Measurements from ENCODE around the gene RSPH9.

RSPH9 gene

DNA sequence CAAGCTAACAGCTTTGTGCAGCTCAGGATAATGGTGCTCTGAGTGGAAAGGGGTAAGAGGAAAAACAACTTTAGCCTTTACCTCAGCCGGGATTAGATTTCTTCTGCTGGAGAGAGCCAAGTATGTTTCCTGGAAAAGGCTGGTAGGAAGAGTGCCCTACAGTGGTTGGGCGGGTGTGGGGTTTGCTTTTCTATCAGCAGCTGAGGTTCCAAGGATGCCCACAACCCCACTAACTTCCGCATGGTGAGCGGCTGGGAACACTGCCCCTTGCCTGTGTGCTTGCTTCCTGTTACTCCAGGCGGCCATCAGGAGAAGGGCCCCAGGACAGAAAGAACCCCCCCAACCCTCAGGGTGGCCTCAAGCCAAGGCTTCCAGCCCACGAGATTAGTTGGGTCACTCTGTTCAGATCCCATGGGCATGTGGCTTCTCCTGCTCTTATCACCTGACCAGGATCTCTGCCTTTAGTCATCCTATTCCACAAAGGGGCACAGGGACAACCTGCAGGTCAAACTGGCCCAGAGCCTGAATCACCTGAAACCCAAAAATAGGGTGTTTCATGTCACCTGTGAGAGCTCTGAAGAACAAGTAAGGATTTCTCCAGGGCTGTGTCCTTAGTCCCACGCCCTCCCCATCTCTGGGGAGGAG is 32.2 kb downstream of the RSPH9 start:
- Mint-ChIP-seq H3K9me3 (no peaks in the 10 kb centered on the region), H3K27ac (no peak overlapping the region), H3K27me3 (no peaks in the 10 kb centered on the region), H3K36me3 (peaks cover 41% of the 10 kb centered on the region), H3K4me1 (no peaks in the 10 kb centered on the region), H3K4me3 (no peak overlapping the region)
- CTCF ChIA-PET, result interaction anchor here (1.1 to 3.3 kb wide), 2 partner anchors 10 to 92 kb away, joined by 4 to 13 read pairs; no protein-coding TSS in a partner anchor
- DNase-seq, result no peak

DNA sequence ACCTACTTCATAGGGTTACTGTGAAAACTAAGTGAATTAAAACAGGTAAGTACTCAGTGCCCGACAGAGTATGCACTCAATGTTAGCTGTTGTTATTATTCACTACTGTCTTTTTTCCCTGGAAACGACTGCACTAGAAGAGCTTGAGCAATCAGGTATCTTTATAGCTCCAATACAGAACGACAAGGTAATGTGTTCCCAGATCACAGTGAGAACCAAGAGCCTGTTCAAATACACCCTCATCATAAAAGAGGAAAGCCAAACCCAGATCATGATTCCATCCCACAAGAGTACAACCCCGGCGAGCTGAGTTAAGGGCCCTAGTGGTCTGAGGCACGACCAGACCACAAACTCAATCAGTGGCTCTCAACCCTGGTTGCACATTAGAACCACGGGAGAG is 32.9 kb downstream of the RSPH9 start:
- Mint-ChIP-seq H3K9me3 (no peaks in the 10 kb centered on the region), H3K36me3 (peaks cover 39% of the 10 kb centered on the region), H3K4me3 (no peak overlapping the region), H3K27ac (no peak overlapping the region), H3K4me1 (peaks cover 2% of the 10 kb centered on the region), H3K27me3 (no peaks in the 10 kb centered on the region)
- CTCF ChIA-PET, result interaction anchor here (1.1 to 3.3 kb wide), 2 partner anchors 11 to 91 kb away, joined by 4 to 13 read pairs; no protein-coding TSS in a partner anchor
- DNase-seq, result no peak

DNA sequence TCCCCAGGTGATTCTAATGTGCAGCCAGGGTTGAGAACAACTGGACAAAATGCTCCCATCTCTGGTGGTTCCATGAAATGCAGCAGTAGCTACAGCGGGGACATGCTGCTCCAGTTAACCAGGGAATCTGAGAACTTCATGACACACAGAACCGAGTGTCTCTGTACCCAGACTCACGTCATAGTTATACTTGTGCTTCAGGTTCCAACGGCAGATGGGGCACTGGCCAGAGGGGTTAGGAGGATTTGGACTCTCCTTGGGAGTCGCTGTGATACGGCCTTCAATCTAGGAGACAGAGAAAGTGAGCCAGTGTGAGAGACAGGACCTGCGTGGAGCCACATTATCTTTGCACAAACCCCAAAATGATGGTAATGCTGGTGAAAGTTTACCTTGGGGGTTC is 33.5 kb downstream of the RSPH9 start:
- Mint-ChIP-seq H3K36me3 (peaks cover 36% of the 10 kb centered on the region), H3K4me3 (no peak overlapping the region), H3K9me3 (no peaks in the 10 kb centered on the region), H3K27me3 (no peaks in the 10 kb centered on the region), H3K27ac (no peak overlapping the region), H3K4me1 (peaks cover 6% of the 10 kb centered on the region)
- CTCF ChIA-PET, result interaction anchor here (0.9 to 3.3 kb wide), 3 partner anchors 8 to 11 kb away, joined by 3 to 13 read pairs (median 3); no protein-coding TSS in a partner anchor
- DNase-seq, result no peak

DNA sequence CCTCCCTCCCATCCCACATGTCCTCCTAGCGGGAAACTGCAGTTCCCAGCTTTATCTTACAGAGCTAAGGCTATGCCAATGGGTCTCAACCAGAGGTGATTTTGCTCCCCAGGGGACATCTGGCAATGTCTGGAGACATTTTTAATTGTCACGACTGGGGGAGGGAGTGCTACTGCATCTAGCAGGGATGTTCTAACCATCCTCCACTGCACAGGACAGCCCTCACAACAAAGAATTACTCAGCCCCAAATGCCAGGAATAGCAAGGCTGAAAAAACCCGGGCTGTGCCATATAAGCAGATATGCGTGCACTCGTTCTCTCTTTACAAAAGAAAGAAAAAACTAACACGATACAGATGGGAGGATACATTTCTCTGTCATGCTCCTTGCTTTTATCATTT is 34.2 kb downstream of the RSPH9 start:
- Mint-ChIP-seq H3K4me1 (peaks cover 10% of the 10 kb centered on the region), H3K9me3 (no peaks in the 10 kb centered on the region), H3K36me3 (peaks cover 34% of the 10 kb centered on the region), H3K4me3 (no peak overlapping the region), H3K27me3 (no peaks in the 10 kb centered on the region), H3K27ac (no peak overlapping the region)
- CTCF ChIA-PET, result interaction anchor here (0.9 to 3.3 kb wide), 3 partner anchors 9 to 12 kb away, joined by 3 to 13 read pairs (median 3); no protein-coding TSS in a partner anchor
- no peak for DNase-seq

DNA sequence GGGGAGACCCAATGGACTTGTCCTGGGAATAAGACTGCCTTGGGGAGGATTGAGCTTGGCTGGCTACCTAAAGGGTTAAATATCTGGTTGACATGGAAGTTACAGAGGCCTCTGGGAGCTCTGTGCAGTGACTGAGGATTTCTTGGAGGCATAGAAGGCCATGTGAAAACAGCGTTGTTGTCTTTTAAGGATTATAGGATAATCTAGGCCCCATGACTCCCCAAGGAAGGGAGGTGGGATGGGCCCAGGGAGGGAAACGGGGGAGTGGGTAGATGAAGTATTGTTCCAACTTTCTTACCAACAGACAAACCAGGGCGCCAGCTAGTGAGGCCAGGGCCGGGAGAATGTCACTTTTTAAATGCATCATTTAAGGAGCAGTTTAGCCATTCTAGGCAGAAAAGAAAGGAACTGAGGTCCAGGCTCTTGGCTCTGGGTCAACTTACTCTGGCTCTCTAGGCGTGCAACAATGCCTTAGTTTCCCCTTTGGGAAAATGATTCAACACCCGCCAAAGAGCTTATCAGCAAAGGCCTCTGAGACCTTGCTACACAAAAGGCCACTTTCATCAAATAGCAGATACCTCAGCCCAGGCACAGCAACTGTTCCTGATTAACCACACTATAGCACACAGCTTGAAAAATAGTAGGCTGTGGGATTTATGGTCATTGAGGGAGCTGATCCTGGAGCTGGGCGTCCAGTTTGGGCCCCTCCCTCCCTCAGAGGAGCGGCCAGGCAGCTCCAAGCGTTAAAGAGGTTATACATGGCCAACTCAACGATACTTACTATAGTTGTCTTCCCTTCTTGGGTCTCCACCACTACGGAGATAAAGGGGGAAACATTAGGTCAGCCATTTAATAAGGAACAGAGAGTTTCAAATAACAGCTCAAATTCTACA is 35.7 kb downstream of the RSPH9 start:
- Mint-ChIP-seq H3K4me3 (no peak overlapping the region), H3K27ac (no peak overlapping the region), H3K36me3 (peaks cover 29% of the 10 kb centered on the region), H3K9me3 (no peaks in the 10 kb centered on the region), H3K27me3 (no peaks in the 10 kb centered on the region), H3K4me1 (peaks cover 25% of the 10 kb centered on the region)
- CTCF ChIA-PET, result interaction anchor here (0.8 to 1.2 kb wide), 4 partner anchors 11 to 34 kb away, joined by 3 to 7 read pairs (median 4); no protein-coding TSS in a partner anchor
- no peak for DNase-seq

DNA sequence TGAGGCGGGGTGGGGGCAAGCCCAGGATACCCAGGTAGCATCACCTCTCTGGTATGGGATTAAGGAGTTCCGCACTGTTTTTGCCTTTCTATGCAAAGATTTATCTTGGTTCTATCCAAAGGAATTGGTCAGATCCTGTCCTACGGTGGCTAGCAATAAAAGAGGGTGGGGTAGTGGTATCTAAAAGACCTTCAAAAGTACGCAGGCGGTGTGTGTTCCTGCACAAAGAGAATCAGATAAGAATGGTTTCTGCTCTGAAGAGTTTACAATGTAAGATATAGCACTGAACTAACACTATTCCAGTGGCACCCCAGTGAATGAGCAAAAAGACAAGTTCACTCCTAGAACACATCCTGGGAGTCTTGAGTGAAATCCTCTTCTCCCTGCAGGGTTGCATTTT is 36.5 kb downstream of the RSPH9 start:
- Mint-ChIP-seq H3K4me3 (no peak overlapping the region), H3K9me3 (no peaks in the 10 kb centered on the region), H3K27me3 (no peaks in the 10 kb centered on the region), H3K36me3 (peaks cover 30% of the 10 kb centered on the region), H3K27ac (no peak overlapping the region), H3K4me1 (peaks cover 31% of the 10 kb centered on the region)
- DNase-seq, result no peak
- CTCF ChIA-PET, result interaction anchor here (0.8 to 1.2 kb wide), 5 partner anchors 11 to 93 kb away, joined by 3 to 7 read pairs (median 3); no protein-coding TSS in a partner anchor

DNA sequence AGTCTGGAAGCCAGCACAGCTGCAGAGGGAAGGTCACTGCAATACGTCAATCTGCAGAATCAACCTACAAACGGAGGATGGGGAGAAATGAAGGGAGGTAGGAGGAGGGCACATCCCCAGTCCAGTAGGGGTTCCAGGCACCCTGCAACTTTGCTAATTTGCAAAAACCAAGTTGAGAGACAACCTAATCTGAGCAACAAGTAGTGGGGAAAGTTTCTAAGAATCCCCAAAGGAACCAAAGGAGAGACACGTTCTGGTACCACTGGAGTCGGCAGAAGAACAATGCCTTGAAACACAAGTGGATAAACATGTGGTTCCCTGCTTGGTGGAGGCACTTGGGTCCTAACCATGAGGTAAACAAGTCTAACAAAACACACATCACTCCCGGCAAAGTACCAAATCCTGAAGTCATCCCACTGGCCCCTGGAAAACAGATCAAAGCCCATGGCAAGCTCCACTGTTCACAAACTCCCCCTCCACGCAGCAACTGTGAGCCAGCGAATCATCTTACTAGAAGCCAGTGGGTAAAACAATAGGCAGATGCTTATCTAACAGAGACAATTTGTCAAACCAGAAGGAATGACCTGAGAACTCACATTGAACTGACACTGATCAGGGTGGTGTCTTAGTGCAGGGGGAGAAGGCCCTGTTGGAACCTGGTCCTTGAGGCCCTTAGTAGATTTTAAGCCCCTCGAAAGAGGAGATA is 38.0 kb downstream of the RSPH9 start:
- CTCF ChIA-PET, result interaction anchor here (0.8 to 0.9 kb wide), 2 partner anchors 15 to 17 kb away, joined by 3 read pairs; no protein-coding TSS in a partner anchor

DNA sequence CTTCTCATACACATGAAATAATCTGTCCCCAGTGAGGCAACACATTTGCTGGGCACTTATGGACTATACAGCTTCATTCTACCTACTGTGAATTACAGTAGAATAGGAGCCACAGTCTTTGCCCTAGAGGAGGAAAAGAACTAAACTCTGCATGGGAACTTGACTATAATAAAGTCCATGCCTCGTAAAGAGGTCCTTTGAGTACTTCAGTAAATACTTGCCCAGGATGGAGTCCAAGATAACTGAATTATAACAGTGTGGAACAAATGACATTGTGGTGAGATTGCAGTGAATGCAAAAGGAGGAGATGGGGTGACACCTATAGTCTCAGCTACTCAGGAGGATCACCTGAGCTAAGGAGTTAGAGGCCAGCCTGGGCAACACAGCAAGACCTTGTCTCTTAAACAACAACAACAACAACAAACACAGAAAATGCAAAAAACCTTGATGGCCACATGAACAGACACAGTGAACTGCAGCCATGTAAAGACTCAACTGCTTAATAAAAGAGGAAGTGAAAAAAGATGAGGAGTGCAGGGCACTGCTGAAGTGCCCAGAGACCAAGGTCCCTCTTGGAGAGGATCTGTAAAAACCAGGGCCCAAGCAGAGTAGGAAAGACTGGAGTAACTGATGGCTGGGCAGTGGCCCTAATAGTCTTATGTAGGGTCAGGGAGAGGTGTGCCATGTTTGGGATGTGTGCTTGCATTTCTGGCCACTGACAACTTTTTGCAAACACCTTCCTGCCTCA is 39.0 kb downstream of the RSPH9 start:
- Mint-ChIP-seq H3K27ac (no peak overlapping the region), H3K27me3 (no peaks in the 10 kb centered on the region), H3K36me3 (peaks cover 26% of the 10 kb centered on the region), H3K4me1 (peaks cover 48% of the 10 kb centered on the region), H3K4me3 (no peak overlapping the region), H3K9me3 (no peaks in the 10 kb centered on the region)
- CTCF ChIA-PET, result interaction anchor here (0.9 kb wide), 1 partner anchor 18 kb away, joined by 3 read pairs; no protein-coding TSS in a partner anchor
- DNase-seq, result no peak

More for the DNA sequence above, 38.0 kb downstream of the RSPH9 start:
- H3K9me3 Mint-ChIP-seq, result no peaks in the 10 kb centered on the region
- H3K4me3 Mint-ChIP-seq, result no peak overlapping the region
- peaks cover 33% of the 10 kb centered on the region for H3K36me3 Mint-ChIP-seq
- H3K27me3 Mint-ChIP-seq, result no peaks in the 10 kb centered on the region
- no peak for DNase-seq
- H3K4me1 Mint-ChIP-seq, result peaks cover 43% of the 10 kb centered on the region
- H3K27ac Mint-ChIP-seq, result no peak overlapping the region

DNA sequence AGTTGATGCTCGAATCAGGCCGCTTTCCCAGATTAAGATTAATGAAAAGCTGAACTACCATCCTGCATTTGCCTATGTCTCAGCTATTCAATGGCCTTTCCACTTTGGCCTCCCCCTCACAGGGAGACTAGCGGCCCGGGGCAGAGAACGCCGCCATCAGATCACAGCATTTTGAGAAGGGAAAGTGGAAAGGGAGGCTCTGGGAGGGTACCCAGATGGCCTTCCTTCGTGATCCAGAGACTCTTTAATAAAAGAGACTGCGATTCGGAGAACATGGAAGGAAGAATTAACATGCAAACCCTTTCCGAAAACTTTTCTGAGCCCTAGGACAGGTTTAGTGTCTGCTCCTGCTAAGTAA is 42.2 kb downstream of the RSPH9 start:
- H3K9me3 Mint-ChIP-seq, result no peaks in the 10 kb centered on the region
- peak overlapping the region; percentile 95 for H3K4me3 Mint-ChIP-seq
- peaks cover 7% of the 10 kb centered on the region for H3K27me3 Mint-ChIP-seq
- peak overlapping the region; percentile 75 for H3K27ac Mint-ChIP-seq
- H3K4me1 Mint-ChIP-seq, result peaks cover 48% of the 10 kb centered on the region
- CTCF ChIA-PET, result interaction anchor here (1.6 to 1.8 kb wide), 3 partner anchors 17 to 21 kb away, joined by 6 to 10 read pairs (median 7); no protein-coding TSS in a partner anchor
- H3K36me3 Mint-ChIP-seq, result peaks cover 16% of the 10 kb centered on the region
- no peak for DNase-seq

DNA sequence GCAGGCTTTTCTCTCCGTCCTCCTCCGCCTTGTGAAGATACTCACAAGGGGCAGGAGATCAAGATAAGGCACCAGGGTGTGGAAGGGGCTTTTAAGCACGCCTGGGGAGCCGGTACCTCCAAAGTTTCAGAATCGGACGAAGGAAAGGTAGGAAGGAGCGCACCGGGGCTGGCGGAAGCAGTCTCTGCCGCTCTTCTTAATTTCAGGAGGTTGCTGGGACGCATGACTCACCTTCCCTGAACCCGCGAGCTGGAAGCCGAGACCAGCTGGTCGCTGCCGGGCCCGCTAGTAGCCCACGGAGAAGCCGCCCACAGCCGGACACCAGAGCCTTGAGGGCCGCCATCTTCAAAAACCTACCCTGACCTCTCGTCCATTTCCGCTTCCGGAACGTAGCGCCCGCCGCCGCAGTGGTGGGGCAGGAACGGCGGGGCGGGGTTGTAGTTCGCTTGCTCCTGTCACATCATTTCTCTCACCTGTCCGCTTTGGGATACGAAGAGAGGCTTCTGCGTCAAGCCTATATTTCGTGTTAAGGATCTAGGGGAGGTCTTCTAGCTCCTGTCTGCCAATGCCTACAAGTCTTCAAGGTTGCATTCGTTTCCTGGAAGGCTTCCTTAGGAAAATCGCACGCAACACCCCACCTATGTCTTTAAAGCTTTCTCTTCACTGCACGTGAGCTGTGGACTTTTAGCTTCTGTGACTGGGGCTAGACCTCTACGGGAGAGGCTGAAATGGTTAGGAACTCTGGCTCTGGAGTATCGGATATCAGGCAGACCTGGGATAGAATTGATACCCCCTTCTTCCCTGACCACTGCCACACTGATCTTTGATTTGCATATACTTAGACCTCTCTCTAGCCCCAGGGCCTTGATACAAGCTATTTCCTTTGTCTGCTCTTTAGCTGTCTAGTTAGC is 42.9 kb downstream of the RSPH9 start, which contains the start of gene MRPS18A:
Gene MRPS18A (minus strand): TSS at position 355 of the 911 bp plus-strand sequence. CDS start 12 bp downstream, at position 343.
- Mint-ChIP-seq H3K27ac (peak within 1 kb of the TSS; percentile 75), H3K4me1 (peaks cover 46% of the 10 kb centered on the region), H3K27me3 (peaks cover 10% of the 10 kb centered on the region), H3K9me3 (no peaks in the 10 kb centered on the region), H3K36me3 (peaks cover 16% of the 10 kb centered on the region), H3K4me3 (peak within 1 kb of the TSS; percentile 95)
- DNase-seq, result peak; percentile 89
- CTCF ChIA-PET, result interaction anchor here (0.8 to 2.0 kb wide), 9 partner anchors 9 to 79 kb away, joined by 3 to 12 read pairs (median 6); no protein-coding TSS in a partner anchor

DNA sequence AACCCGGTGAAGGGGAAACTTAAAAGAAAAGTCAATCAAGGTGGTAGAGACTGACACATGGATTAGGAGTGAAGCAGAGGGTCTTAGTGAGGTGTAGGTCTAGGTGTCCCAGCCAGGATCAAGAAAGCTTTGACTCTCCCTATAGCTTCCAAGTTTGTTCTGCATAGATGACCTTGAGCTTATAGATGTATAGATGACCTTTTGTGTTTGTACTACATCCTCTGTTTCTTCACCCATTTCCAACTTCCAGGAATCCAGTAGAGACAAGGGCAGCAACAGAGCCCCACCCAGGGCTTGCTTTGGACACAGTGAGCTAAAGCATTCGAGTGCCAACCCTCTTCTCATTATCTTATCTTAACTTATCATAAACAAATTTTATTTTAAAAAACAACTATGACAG is 44.6 kb downstream of the RSPH9 start:
- no peak for DNase-seq
- H3K27ac Mint-ChIP-seq, result no peak overlapping the region
- no peak overlapping the region for H3K4me3 Mint-ChIP-seq
- H3K27me3 Mint-ChIP-seq, result peaks cover 20% of the 10 kb centered on the region
- CTCF ChIA-PET, result interaction anchor here (1.1 to 2.0 kb wide), 3 partner anchors 22 to 81 kb away, joined by 3 to 12 read pairs (median 3); no protein-coding TSS in a partner anchor
- H3K36me3 Mint-ChIP-seq, result peaks cover 16% of the 10 kb centered on the region
- no peaks in the 10 kb centered on the region for H3K9me3 Mint-ChIP-seq
- peaks cover 35% of the 10 kb centered on the region for H3K4me1 Mint-ChIP-seq

DNA sequence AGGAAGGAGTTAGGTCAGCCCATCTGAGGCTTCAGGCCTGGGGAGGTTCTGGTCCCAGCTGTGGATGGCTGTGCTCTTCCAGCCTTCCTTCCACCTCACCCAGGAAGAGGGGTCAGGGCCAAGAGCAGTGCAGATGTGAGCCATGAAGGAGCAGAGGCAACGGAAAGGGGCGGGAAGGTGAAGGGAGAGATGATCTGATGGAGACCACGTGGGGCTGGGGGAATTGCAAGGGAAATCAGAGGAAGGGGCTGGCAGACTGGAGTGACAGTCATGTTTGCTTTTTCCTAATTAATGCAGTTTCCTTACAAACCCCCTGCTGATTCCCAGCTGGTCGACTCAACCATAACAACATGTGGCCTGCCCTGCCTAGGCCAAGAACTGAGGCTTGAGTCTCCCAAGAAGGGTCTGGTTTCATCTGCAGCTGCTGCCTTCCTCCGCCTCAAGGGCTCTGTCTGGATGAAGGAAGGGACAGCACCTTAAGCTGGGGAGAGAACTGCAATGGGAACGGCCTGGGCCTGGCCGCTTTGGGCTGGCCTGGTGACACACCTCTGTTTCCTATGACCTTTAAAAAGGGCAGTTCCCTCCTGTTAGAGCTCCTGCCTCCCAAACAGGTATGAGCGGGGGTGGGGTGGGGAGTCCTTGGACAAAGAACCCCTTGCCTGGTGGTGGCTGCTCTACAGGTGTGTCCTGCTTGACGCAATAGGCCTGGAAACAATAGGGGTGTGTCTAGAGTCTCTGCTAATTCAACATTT is 50.6 kb downstream of the RSPH9 start:
- no peak for DNase-seq
- Mint-ChIP-seq H3K27ac (no peak overlapping the region), H3K9me3 (no peaks in the 10 kb centered on the region), H3K27me3 (peaks cover 59% of the 10 kb centered on the region), H3K4me3 (no peak overlapping the region), H3K36me3 (no peaks in the 10 kb centered on the region), H3K4me1 (no peaks in the 10 kb centered on the region)
- CTCF ChIA-PET, result no interaction called here

All from activated naive CD4-positive, alpha-beta T cell treated with anti-CD3 and anti-CD28 coated beads, Interleukin-2, amount 10 ng/mL, durations not matched to agents 7 days and 5 days (primary cell).